H1 (cell line): ENCODE results near the gene RAB36. TPM values are rescaled to one million over a fixed set of nuclear protein-coding genes. Genes with fewer than 3 reads are reported as not detected.

Experiments
- CTCF ChIA-PET: fragments of 300-600 bp; sonication (Branson Sonifier 250); formaldehyde crosslinking; loops from one replicate; lab custom pipeline; 2021; ENCODE audit not compliant: partially characterized antibody; lab: Charles Lee
- POLR2A ChIA-PET: fragments of 300-600 bp; sonication (Branson Sonifier 250); formaldehyde crosslinking; loops from one replicate; lab custom pipeline; 2021; ENCODE audit warnings: inconsistent platforms; ENCODE audit not compliant: partially characterized antibody; lab: Charles Lee
- DNase-seq, 2 experiments: peaks; one replicate each; pipeline versions ENCODE4 v3.0.0 to v3.0.0-alpha.2; 2010 to 2022; ENCODE audit warnings: low spot score in 2 of 2, low read depth in 1 of 2, mixed read lengths in 1 of 2
- FAIRE-seq: peaks from 2 replicates; lab custom pipeline; 2011; peaks lifted over from hg19 to GRCh38; lab: Jason Lieb, UNC
- H2AFZ ChIP-seq: 2 replicates; pipeline ENCODE4 v1.8.1; 2012; ENCODE audit warnings: low read length, inconsistent platforms
- H2AK5ac ChIP-seq: 2 replicates; pipeline ENCODE4 v1.6.1; 2013; ENCODE audit warnings: low read depth, low read length
- H2BK120ac ChIP-seq: replicated peaks from 2 replicates; pipeline ENCODE3; 2013; ENCODE audit warnings: low read depth, low read length, inconsistent platforms
- H2BK12ac ChIP-seq: 2 replicates; pipeline ENCODE4 v1.6.1; 2013; ENCODE audit warnings: low read depth, low read length
- H2BK15ac ChIP-seq: 2 replicates; pipeline ENCODE4 v1.6.1; 2013; ENCODE audit warnings: low read length
- H2BK20ac ChIP-seq: 2 replicates; pipeline ENCODE4 v1.6.1; 2013; ENCODE audit warnings: low read length
- H2BK5ac ChIP-seq: 2 replicates; pipeline ENCODE4 v1.6.1; 2013; ENCODE audit warnings: low read depth, low read length
- H3K14ac ChIP-seq: 2 replicates; pipeline ENCODE4 v1.6.1; 2013; ENCODE audit warnings: inconsistent platforms; ENCODE audit not compliant: insufficient read length
- H3K18ac ChIP-seq: 2 replicates; pipeline ENCODE4 v1.6.1; 2013; ENCODE audit warnings: low read length; ENCODE audit errors: extremely low read depth
- H3K23ac ChIP-seq: 2 replicates; pipeline ENCODE4 v1.6.1; 2013; ENCODE audit warnings: inconsistent platforms; ENCODE audit not compliant: insufficient read length
- H3K23me2 ChIP-seq: 2 replicates; pipeline ENCODE4 v1.6.1; 2013; ENCODE audit warnings: low read depth, low read length
- H3K27ac ChIP-seq: 2 replicates; pipeline ENCODE4 v1.6.1; 2011; ENCODE audit warnings: low read depth, low read length, inconsistent platforms
- H3K27me3 ChIP-seq, 4 experiments: replicated peaks in 1 of 4; 1 replicate in 1 of 4; 2 replicates in 3 of 4; pipeline versions ENCODE4 v1.6.1 to v1.8.1; 2011 to 2013; ENCODE audit warnings: low read length in 3 of 4, mild to moderate bottlenecking in 3 of 4, inconsistent platforms in 2 of 4, mixed read lengths in 2 of 4, moderate library complexity in 1 of 4; ENCODE audit not compliant: control insufficient read depth in 3 of 4, insufficient read depth in 3 of 4; ENCODE audit errors: extremely low read depth in 1 of 4
- H3K36me3 ChIP-seq, 4 experiments: 2 replicates each; pipeline versions ENCODE4 v1.6.1 to v1.8.1; 2011 to 2013; ENCODE audit warnings: mild to moderate bottlenecking in 4 of 4, low read length in 3 of 4, moderate library complexity in 2 of 4, control low read depth in 1 of 4, inconsistent platforms in 1 of 4; ENCODE audit not compliant: insufficient read depth in 4 of 4, control insufficient read depth in 2 of 4
- H3K4ac ChIP-seq: replicated peaks from 2 replicates; pipeline ENCODE3; 2013; ENCODE audit warnings: low read length, low read depth, mixed read lengths, inconsistent platforms; ENCODE audit not compliant: insufficient read length
- H3K4me1 ChIP-seq, 4 experiments: replicated peaks in 1 of 4; 1 replicate in 1 of 4; 2 replicates in 3 of 4; pipeline versions ENCODE4 v1.6.1 to v1.8.1; 2011 to 2013; ENCODE audit warnings: low read length in 3 of 4, inconsistent platforms in 2 of 4, mixed read lengths in 1 of 4; ENCODE audit not compliant: insufficient read depth in 4 of 4, control insufficient read depth in 3 of 4
- H3K4me2 ChIP-seq, 2 experiments: 2 replicates each; pipeline versions ENCODE4 v1.6.1 to v1.8.1; 2011 to 2013; ENCODE audit warnings: low read depth in 2 of 2, low read length in 2 of 2, control low read depth in 1 of 2, inconsistent platforms in 1 of 2, mild to moderate bottlenecking in 1 of 2; ENCODE audit not compliant: insufficient read depth in 1 of 2
- H3K4me3 ChIP-seq, 4 experiments: fragments of 200-600, 300-600 bp in 1 of 4; sonication (generic), shearing (Covaris generic), sonication (Bioruptor Twin) in 1 of 4; 2 replicates each; pipeline versions ENCODE4 v1.5.1 to v1.8.1; 2011 to 2016; ENCODE audit warnings: low read length in 4 of 4, low read depth in 3 of 4, control low read depth in 2 of 4, inconsistent platforms in 2 of 4, mild to moderate bottlenecking in 2 of 4, mixed read lengths in 1 of 4, moderate library complexity in 1 of 4; ENCODE audit not compliant: insufficient read depth in 2 of 4; ENCODE audit errors: extremely low read depth in 1 of 4
- H3K56ac ChIP-seq: replicated peaks from 2 replicates; pipeline ENCODE3; 2013; ENCODE audit warnings: low read depth, mild to moderate bottlenecking, mixed read lengths, low read length, inconsistent platforms; ENCODE audit not compliant: insufficient read length
- H3K79me1 ChIP-seq: 2 replicates; pipeline ENCODE4 v1.6.1; 2013; ENCODE audit warnings: low read depth, low read length, control low read depth
- H3K79me2 ChIP-seq, 2 experiments: 2 replicates each; pipeline versions ENCODE4 v1.6.1 to v1.8.1; 2012 to 2013; ENCODE audit warnings: low read length in 2 of 2, mild to moderate bottlenecking in 2 of 2, inconsistent platforms in 1 of 2; ENCODE audit not compliant: insufficient read depth in 2 of 2, control insufficient read depth in 1 of 2
- H3K9ac ChIP-seq, 4 experiments: replicated peaks in 1 of 4; 1 replicate in 1 of 4; 2 replicates in 3 of 4; pipeline versions ENCODE4 v1.6.1 to v1.8.1; 2011 to 2013; ENCODE audit warnings: low read depth in 3 of 4, low read length in 3 of 4, control low read depth in 2 of 4, mild to moderate bottlenecking in 2 of 4, moderate library complexity in 2 of 4, inconsistent platforms in 1 of 4; ENCODE audit errors: extremely low read depth in 1 of 4
- H3K9me3 ChIP-seq, 2 experiments: 2 replicates each; pipeline versions ENCODE4 v1.6.1 to v1.8.1; 2012 to 2013; ENCODE audit warnings: mild to moderate bottlenecking in 2 of 2, moderate library complexity in 2 of 2, control low read depth in 1 of 2, inconsistent platforms in 1 of 2, low read depth in 1 of 2, low read length in 1 of 2, mixed read lengths in 1 of 2; ENCODE audit not compliant: insufficient read depth in 2 of 2
- H4K20me1 ChIP-seq, 2 experiments: replicated peaks in 1 of 2; 2 replicates each; pipeline versions ENCODE3 to v1.8.1; 2011 to 2013; ENCODE audit warnings: inconsistent platforms in 2 of 2, low read length in 2 of 2, mild to moderate bottlenecking in 1 of 2; ENCODE audit not compliant: insufficient read depth in 2 of 2, control insufficient read depth in 1 of 2
- H4K5ac ChIP-seq: 2 replicates; pipeline ENCODE4 v1.6.1; 2013; ENCODE audit warnings: low read length, low read depth, mixed read lengths, inconsistent platforms; ENCODE audit not compliant: insufficient read length
- H4K8ac ChIP-seq: 2 replicates; pipeline ENCODE4 v1.8.0; 2013; ENCODE audit warnings: mild to moderate bottlenecking, moderate library complexity, low read length, inconsistent platforms; ENCODE audit not compliant: insufficient read depth; ENCODE audit errors: extremely low read depth
- H4K91ac ChIP-seq: replicated peaks from 2 replicates; pipeline ENCODE3; 2013; ENCODE audit warnings: low read length, mixed read lengths, inconsistent platforms; ENCODE audit not compliant: insufficient read length
- CEBPB ChIP-seq: IDR thresholded peaks from 2 replicates; pipeline ENCODE4 v1.6.1; 2012; ENCODE audit warnings: low read depth, low read length
- E2F6 ChIP-seq: IDR thresholded peaks from 2 replicates; pipeline ENCODE4 v1.6.1; 2012; ENCODE audit warnings: inconsistent platforms
- WGBS, 2 experiments: shearing (Covaris generic) in 1 of 2; methylation state at CpG; one replicate each; pipeline versions ENCODE4 v1.1.6 to v1.1.7; 2013 to 2015; ENCODE audit warnings: low lambda C conversion rate in 2 of 2, mixed read lengths in 2 of 2, inconsistent platforms in 1 of 2, low coverage in 1 of 2, missing lambda C conversion rate in 1 of 2; ENCODE audit not compliant: insufficient replicate concordance in 2 of 2, insufficient coverage in 1 of 2, insufficient read length in 1 of 2; ENCODE audit errors: extremely low coverage in 1 of 2, missing lambda C conversion rate in 1 of 2; 5-methylcytosine and 5-hydroxymethylcytosine counted together
- polyA plus RNA-seq, 7 experiments: library from polyadenylated mRNA; depleted of rRNA in 3 of 7; stranded (reverse) in 5 of 7; unstranded in 2 of 7; fragments of >200 nt in 5 of 7; fragments of 200-250 nt in 2 of 7; gene quantifications; 1 replicate in 5 of 7; 2 replicates in 1 of 7; 4 replicates in 1 of 7; pipeline versions ENCODE4 v1.2.1 to v1.2.3, GENCODE V29; 2011 to 2013; ENCODE audit warnings: missing spikeins in 2 of 7, mixed read lengths in 2 of 7
- total RNA-seq: library from RNA; stranded (reverse); fragmentation: NEBNext Ultra II Directional; extraction: Animal tissue kit (Norgen Biotek cat#: 25700); gene quantifications from 2 replicates; pipeline ENCODE4 v1.2.1, GENCODE V29; 2021
- TF ChIP-seq, protein P1 (sequence below): IDR thresholded peaks from 2 replicates; pipeline ENCODE4 v1.6.1; 2011; ENCODE audit warnings: low read depth, mild to moderate bottlenecking, low read length; ENCODE audit not compliant: insufficient read depth

RAB36 gene
- total and polyA plus RNA-seq, 2 of the 8 experiments (the other 6 are each of a cell fraction or from before 2014, with no cell fraction given) = 1.0 to 1.5 TPM

- Histone ChIP-seq H2BK12ac (no peak overlapping the region), H3K23me2 (no peaks in the 10 kb centered on the region), H2BK120ac (no peak overlapping the region), H3K79me2 (no peaks in the 10 kb centered on the region), H3K27me3 (no peaks in the 10 kb centered on the region; a peak in 2 of 7 replicates), H3K4me3 (no peak overlapping the region), H2AFZ (no peak overlapping the region), H4K8ac (no peak overlapping the region), H2BK5ac (no peak overlapping the region), H3K36me3 (no peaks in the 10 kb centered on the region), H3K23ac (no peak overlapping the region), H3K4me1 (no peaks in the 10 kb centered on the region), H3K9ac (no peak overlapping the region), H3K18ac (no peak overlapping the region), H4K5ac (no peak overlapping the region), H3K14ac (no peak overlapping the region), H2AK5ac (no peak overlapping the region), H3K4ac (no peak overlapping the region), H3K4me2 (no peak overlapping the region), H3K27ac (no peak overlapping the region), H3K9me3 (no peaks in the 10 kb centered on the region), H2BK15ac (no peak overlapping the region), H2BK20ac (no peak overlapping the region), H3K79me1 (0 out of 2 replicates have a peak, but pooled peaks cover 3% of the 10 kb centered on the region), H4K20me1 (peaks cover 0 to 6% of the 10 kb centered on the region in 2 experiments), H3K56ac (no peak overlapping the region), H4K91ac (no peak overlapping the region)
- 80% methylated on average over 7 of the region's 7 CpGs; no CpG with 5 or more reads in 1 of the 2 experiments for WGBS, 2 experiments
- CTCF ChIA-PET = interaction anchor here (0.5 to 3.3 kb wide), 8 partner anchors 10 to 637 kb away, joined by 3 to 13 read pairs (median 4); no protein-coding TSS in a partner anchor
- DNase-seq (no peak), FAIRE-seq (no peak)
- TF ChIP-seq, protein P1, sequence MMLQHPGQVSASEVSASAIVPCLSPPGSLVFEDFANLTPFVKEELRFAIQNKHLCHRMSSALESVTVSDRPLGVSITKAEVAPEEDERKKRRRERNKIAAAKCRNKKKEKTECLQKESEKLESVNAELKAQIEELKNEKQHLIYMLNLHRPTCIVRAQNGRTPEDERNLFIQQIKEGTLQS = no peak
- TF ChIP-seq CEBPB (no peak), E2F6 (no peak)
- POLR2A ChIA-PET = no interaction called here
Observed at GRCh38 chr22:23100124-23100801, 45.0 kb upstream of the RAB36 start.
